Effector memory CD4-positive, alpha-beta T cell (primary cell): ENCODE results near the gene FADS3.

Experiments used
- DNase-seq, 3 donors: peaks; one replicate each; pipeline ENCODE4 v3.0.0-alpha.2; 2020
- H3K27ac ChIP-seq: 2 replicates; pipeline ENCODE4 v1.7.0; 2013; ENCODE audit warnings: mild to moderate bottlenecking, low read length, moderate library complexity; ENCODE audit not compliant: insufficient read depth, poor library complexity, severe bottlenecking
- H3K27me3 ChIP-seq: replicated peaks from 2 replicates; pipeline ENCODE4 v1.7.0; 2013; ENCODE audit warnings: mild to moderate bottlenecking, low read length; ENCODE audit not compliant: insufficient read depth, control insufficient read depth, poor library complexity, severe bottlenecking
- H3K36me3 ChIP-seq: 2 replicates; pipeline ENCODE4 v1.7.0; 2013; ENCODE audit warnings: mild to moderate bottlenecking, low read length, moderate library complexity; ENCODE audit not compliant: control insufficient read depth, insufficient read depth
- H3K4me1 ChIP-seq: 2 replicates; pipeline ENCODE4 v1.7.0; 2013; ENCODE audit warnings: low read length, mild to moderate bottlenecking; ENCODE audit not compliant: control insufficient read depth, insufficient read depth, poor library complexity, severe bottlenecking
- H3K4me3 ChIP-seq: 2 replicates; pipeline ENCODE4 v1.7.0; 2013; ENCODE audit warnings: low read length, low read depth, mild to moderate bottlenecking; ENCODE audit not compliant: insufficient read depth, poor library complexity, severe bottlenecking
- H3K9me3 ChIP-seq: 2 replicates; pipeline ENCODE4 v1.7.0; 2013; ENCODE audit warnings: mild to moderate bottlenecking, low read length, moderate library complexity; ENCODE audit not compliant: control insufficient read depth

Gene FADS3

DNA sequence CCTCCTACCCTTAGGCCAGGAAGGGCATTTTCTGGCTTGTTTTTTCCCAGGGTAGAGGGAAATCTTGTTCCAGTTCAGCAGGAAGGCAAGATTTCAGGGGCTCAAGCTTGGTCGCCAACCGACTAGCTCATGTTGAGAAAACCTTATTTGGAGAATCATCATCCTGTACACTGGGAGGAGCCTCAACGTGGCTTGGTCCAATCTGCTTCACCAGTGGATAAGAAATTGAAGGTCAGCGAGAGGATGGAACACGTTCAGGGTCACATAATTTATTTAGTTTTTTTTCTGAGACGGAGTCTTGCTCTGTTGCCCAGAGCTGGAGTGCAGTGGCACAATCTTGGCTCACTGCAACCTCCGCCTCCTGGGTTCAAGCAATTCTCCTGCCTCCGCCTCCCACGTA, 42.7 kb downstream of the FADS3 start:
- no peak for DNase-seq
- Histone ChIP-seq H3K36me3 (no peaks in the 10 kb centered on the region), H3K9me3 (no peaks in the 10 kb centered on the region), H3K27me3 (no peaks in the 10 kb centered on the region), H3K27ac (no peak overlapping the region), H3K4me1 (no peaks in the 10 kb centered on the region), H3K4me3 (no peak overlapping the region)

DNA sequence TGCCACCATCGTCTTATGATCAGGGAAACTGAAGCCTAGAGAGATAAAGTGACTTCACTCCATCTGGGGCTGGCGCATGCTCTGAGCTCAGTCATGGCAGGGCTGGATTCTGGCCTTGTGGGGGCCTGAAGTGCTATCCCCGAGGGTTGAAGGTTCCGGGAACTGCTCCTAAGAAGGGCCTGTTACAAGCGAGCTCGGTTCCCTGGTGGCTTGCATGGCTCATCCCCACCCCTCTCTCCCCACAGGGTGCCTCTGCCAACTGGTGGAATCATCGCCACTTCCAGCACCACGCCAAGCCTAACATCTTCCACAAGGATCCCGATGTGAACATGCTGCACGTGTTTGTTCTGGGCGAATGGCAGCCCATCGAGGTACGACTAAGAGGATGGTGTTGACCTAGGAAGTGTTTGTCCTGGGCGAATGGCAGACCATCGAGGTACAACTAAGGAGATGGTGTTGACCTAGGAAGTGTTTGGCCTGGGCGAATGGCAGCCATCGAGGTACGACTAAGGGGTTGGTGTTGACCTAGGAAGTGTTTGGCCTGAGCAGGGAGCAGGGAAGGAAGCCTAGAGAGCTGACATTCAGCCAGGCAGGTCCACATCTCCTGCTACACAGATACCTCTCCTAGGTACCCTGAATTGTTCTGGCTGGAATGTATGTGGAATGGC, 43.3 kb downstream of the FADS3 start:
- H3K4me3 ChIP-seq, result no peak overlapping the region
- H3K27ac ChIP-seq, result no peak overlapping the region
- no peaks in the 10 kb centered on the region for H3K36me3 ChIP-seq
- no peaks in the 10 kb centered on the region for H3K9me3 ChIP-seq
- no peak for DNase-seq
- H3K4me1 ChIP-seq, result no peaks in the 10 kb centered on the region
- H3K27me3 ChIP-seq, result no peaks in the 10 kb centered on the region

GRCh38 chr11:61846362-61847020, 44.9 kb downstream of the FADS3 start:
- DNase-seq, result no peak
- Histone ChIP-seq H3K4me1 (no peaks in the 10 kb centered on the region), H3K27ac (no peak overlapping the region), H3K9me3 (no peaks in the 10 kb centered on the region), H3K36me3 (no peaks in the 10 kb centered on the region), H3K4me3 (no peak overlapping the region), H3K27me3 (no peaks in the 10 kb centered on the region)

- no peaks in the 10 kb centered on the region for H3K4me1 ChIP-seq
- H3K9me3 ChIP-seq, result no peaks in the 10 kb centered on the region
- H3K36me3 ChIP-seq, result no peaks in the 10 kb centered on the region
Observed at GRCh38 chr11:61844909-61845565, 46.3 kb downstream of the FADS3 start.

GRCh38 chr11:61842528-61842820, 48.9 kb downstream of the FADS3 start:
- H3K4me3 ChIP-seq, result no peak overlapping the region
- no peaks in the 10 kb centered on the region for H3K9me3 ChIP-seq
- no peaks in the 10 kb centered on the region for H3K27me3 ChIP-seq
- DNase-seq, result no peak
- H3K27ac ChIP-seq, result no peak overlapping the region
- no peaks in the 10 kb centered on the region for H3K4me1 ChIP-seq
- H3K36me3 ChIP-seq, result no peaks in the 10 kb centered on the region

More at GRCh38 chr11:61844909-61845565, 46.3 kb downstream of the FADS3 start:
- DNase-seq, result no peak
- no peak overlapping the region for H3K27ac ChIP-seq
- no peak overlapping the region for H3K4me3 ChIP-seq
- H3K27me3 ChIP-seq, result no peaks in the 10 kb centered on the region

DNA sequence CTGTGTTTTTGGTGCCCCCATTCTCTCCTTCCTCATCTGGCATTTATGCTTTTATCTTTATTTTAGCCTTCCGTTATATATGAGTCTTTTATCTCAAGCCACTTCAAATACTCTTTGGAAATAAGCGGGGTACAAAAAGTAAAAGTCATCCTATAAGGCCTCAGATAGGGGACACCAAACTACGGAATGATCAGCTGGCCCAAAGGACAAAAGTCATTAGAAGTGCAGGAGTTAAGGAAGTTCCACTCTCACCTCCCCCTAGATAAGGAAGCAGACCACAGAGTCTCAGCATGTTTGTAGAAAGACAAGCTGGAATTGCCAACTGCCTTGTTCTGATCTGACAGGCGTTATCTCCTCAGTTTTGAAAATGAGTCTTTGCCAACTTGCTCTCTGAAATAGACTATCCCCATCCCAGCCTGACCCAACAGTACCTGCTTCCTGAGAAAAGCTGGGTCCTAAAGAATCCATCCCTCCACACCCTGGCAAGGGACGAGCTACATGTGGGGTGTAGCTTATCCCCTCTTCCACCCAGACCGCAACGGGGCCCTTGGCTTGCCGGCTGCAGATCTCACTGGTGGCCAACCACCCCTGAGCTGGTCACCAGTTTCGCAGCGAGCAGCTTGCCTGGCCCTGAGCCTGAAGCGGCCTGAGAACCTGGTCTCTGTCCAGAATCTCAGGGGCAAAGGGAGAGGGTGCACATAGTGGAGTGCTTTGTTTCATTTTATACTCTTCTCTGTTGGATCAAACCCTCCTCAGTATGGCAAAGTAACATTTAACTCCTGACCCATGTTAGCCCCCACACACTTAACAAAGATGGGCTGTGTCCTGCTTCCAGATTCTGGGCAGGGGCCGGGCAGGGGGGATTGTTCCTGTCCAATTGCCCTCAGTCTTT, 49.5 kb downstream of the FADS3 start:
- Histone ChIP-seq H3K36me3 (no peaks in the 10 kb centered on the region), H3K4me1 (no peaks in the 10 kb centered on the region), H3K4me3 (no peak overlapping the region), H3K27ac (no peak overlapping the region), H3K9me3 (no peaks in the 10 kb centered on the region), H3K27me3 (no peaks in the 10 kb centered on the region)
- DNase-seq, result no peak

DNA sequence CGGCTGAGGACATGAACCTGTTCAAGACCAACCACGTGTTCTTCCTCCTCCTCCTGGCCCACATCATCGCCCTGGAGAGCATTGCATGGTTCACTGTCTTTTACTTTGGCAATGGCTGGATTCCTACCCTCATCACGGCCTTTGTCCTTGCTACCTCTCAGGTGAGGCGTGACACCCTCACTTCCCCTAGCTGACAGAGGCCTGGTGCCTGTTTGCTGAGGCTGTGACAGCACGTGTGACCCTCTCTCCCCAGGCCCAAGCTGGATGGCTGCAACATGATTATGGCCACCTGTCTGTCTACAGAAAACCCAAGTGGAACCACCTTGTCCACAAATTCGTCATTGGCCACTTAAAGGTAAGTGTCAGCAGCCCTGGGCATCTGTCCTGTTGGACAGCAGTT, 51.0 kb downstream of the FADS3 start:
- no peak for DNase-seq
- Histone ChIP-seq H3K4me3 (no peak overlapping the region), H3K27me3 (no peaks in the 10 kb centered on the region), H3K27ac (no peak overlapping the region), H3K9me3 (no peaks in the 10 kb centered on the region), H3K4me1 (no peaks in the 10 kb centered on the region), H3K36me3 (no peaks in the 10 kb centered on the region)

GRCh38 chr11:61839742-61840141, 51.6 kb downstream of the FADS3 start:
- Histone ChIP-seq H3K36me3 (no peaks in the 10 kb centered on the region), H3K27me3 (no peaks in the 10 kb centered on the region), H3K9me3 (no peaks in the 10 kb centered on the region), H3K4me1 (peaks cover 5% of the 10 kb centered on the region), H3K4me3 (no peak overlapping the region), H3K27ac (no peak overlapping the region)
- DNase-seq, result no peak

- H3K36me3 ChIP-seq, result no peaks in the 10 kb centered on the region
- no peak overlapping the region for H3K27ac ChIP-seq
- DNase-seq, result no peak
- no peak overlapping the region for H3K4me3 ChIP-seq
- peaks cover 13% of the 10 kb centered on the region for H3K4me1 ChIP-seq
- H3K9me3 ChIP-seq, result no peaks in the 10 kb centered on the region
- H3K27me3 ChIP-seq, result no peaks in the 10 kb centered on the region
Observed at GRCh38 chr11:61838921-61839320, 52.4 kb downstream of the FADS3 start.
